GM12878 (cell line): Measurements from ENCODE around the gene MCEMP1. TPM values are rescaled to one million over a fixed set of nuclear protein-coding genes. Genes with fewer than 3 reads are reported as not detected.

Experiments
- ATAC-seq: fragments of 200-7000 bp; cut with Tn5 transposase; 3 replicates; pipeline ENCODE4 v1.9.1; 2020; ENCODE audit warnings: mild to moderate bottlenecking, moderate library complexity
- BruUV-seq: library from RNA; stranded (reverse); fragments of 400-500 nt; replicated peaks from 2 replicates; lab custom pipeline; 2021; lab: Mats Ljungman, UMichigan
- CTCF ChIA-PET: fragments of 300-600 bp; sonication (Branson Sonifier 250); formaldehyde crosslinking; extraction: SDS; loops from one replicate; lab custom pipeline; 2021; ENCODE audit warnings: inconsistent platforms; lab: Yijun Ruan, JAX
- POLR2A ChIA-PET: fragments of 350-600 bp; formaldehyde crosslinking; extraction: SDS; loops from one replicate; lab custom pipeline; 2021; ENCODE audit warnings: inconsistent platforms; lab: Charles Lee
- RAD21 ChIA-PET: fragments of 300-600 bp; sonication (Branson Sonifier 250); formaldehyde crosslinking; loops from one replicate; lab custom pipeline; 2023; ENCODE audit warnings: antibody characterized with exemption; ENCODE audit not compliant: unreplicated experiment; lab: Charles Lee
- SMC1A ChIA-PET: fragments of 300-600 bp; sonication (Branson Sonifier 250); formaldehyde crosslinking; loops from one replicate; lab custom pipeline; 2023; ENCODE audit not compliant: unreplicated experiment, uncharacterized antibody; lab: Charles Lee
- DNase-seq: peaks from one replicate; pipeline ENCODE4 v3.0.0-alpha.2; 2011; ENCODE audit warnings: low read depth, low spot score
- FAIRE-seq: peaks from 3 replicates; lab custom pipeline; 2011; peaks lifted over from hg19 to GRCh38; lab: Jason Lieb, UNC
- H2AFZ ChIP-seq: 2 replicates; pipeline ENCODE4 v1.6.0; 2011; ENCODE audit warnings: low read depth, low read length, control low read depth; ENCODE audit not compliant: control insufficient read depth
- H3K27ac ChIP-seq: 2 replicates; pipeline ENCODE4 v1.5.1; 2011; ENCODE audit warnings: control low read depth; ENCODE audit not compliant: control insufficient read depth, insufficient read depth
- H3K27me3 ChIP-seq, 2 experiments: replicated peaks in 1 of 2; 2 replicates each; pipeline versions ENCODE4 v1.6.0 to v1.6.1; 2011; ENCODE audit warnings: low read length in 1 of 2; ENCODE audit not compliant: control insufficient read depth in 2 of 2, insufficient read depth in 2 of 2
- H3K36me3 ChIP-seq, 2 experiments: 2 replicates each; pipeline ENCODE4 v1.5.1; 2011; ENCODE audit warnings: low read length in 1 of 2; ENCODE audit not compliant: control insufficient read depth in 2 of 2, insufficient read depth in 2 of 2
- H3K4me1 ChIP-seq: 2 replicates; pipeline ENCODE4 v1.6.1; 2011; ENCODE audit warnings: mild to moderate bottlenecking, low read length, moderate library complexity, mixed read lengths; ENCODE audit not compliant: control insufficient read depth, insufficient read depth
- H3K4me2 ChIP-seq: 2 replicates; pipeline ENCODE4 v1.6.0; 2011; ENCODE audit warnings: control low read depth; ENCODE audit not compliant: control insufficient read depth, insufficient read depth
- H3K4me3 ChIP-seq: fragments of 200-600 bp; sonication (generic); 2 replicates; pipeline ENCODE4 v1.5.1; 2016
- H3K79me2 ChIP-seq: 2 replicates; pipeline ENCODE4 v1.6.0; 2011; ENCODE audit warnings: low read length; ENCODE audit not compliant: control insufficient read depth, insufficient read depth
- H3K9ac ChIP-seq: 2 replicates; pipeline ENCODE4 v1.8.0; 2011; ENCODE audit warnings: low read length, control low read depth, mixed read lengths; ENCODE audit not compliant: control insufficient read depth, insufficient read depth
- H3K9me3 ChIP-seq: replicated peaks from 3 replicates; pipeline ENCODE4 v1.5.1; 2011; ENCODE audit warnings: mild to moderate bottlenecking, low read length; ENCODE audit not compliant: control insufficient read depth, insufficient read depth
- H4K20me1 ChIP-seq: 2 replicates; pipeline ENCODE4 v1.6.0; 2011; ENCODE audit not compliant: control insufficient read depth, insufficient read depth
- CBX5 ChIP-seq: sonication (generic); IDR thresholded peaks from 2 replicates; pipeline ENCODE4 v1.6.1; 2016; ENCODE audit warnings: low read depth, moderate library complexity, mild to moderate bottlenecking, inconsistent platforms
- RB1 ChIP-seq: fragments of 450-650 bp; formaldehyde crosslinking; IDR thresholded peaks from 2 replicates; pipeline ENCODE4 v1.6.1; 2017; ENCODE audit warnings: mild to moderate bottlenecking, borderline replicate concordance
- SP1 ChIP-seq: IDR thresholded peaks from one replicate; pipeline ENCODE4 v1.6.1; 2011; ENCODE audit warnings: low read depth, low read length
- TCF3 ChIP-seq: IDR thresholded peaks from 2 replicates; pipeline ENCODE4 v1.6.1; 2012; ENCODE audit warnings: low read depth, mild to moderate bottlenecking, low read length, borderline replicate concordance; ENCODE audit not compliant: insufficient read depth
- WGBS: methylation state at CpG from one replicate; pipeline ENCODE4 v1.1.6; 2016; ENCODE audit warnings: low lambda C conversion rate; ENCODE audit not compliant: insufficient replicate concordance, insufficient coverage; ENCODE audit errors: missing lambda C conversion rate; 5-methylcytosine and 5-hydroxymethylcytosine counted together
- in situ Hi-C: fragments of 300-500 bp; cut with MboI; formaldehyde crosslinking; loops from 9 replicates; pipeline ENCODE4 v1.14.3; 2018; ENCODE audit warnings: mixed read lengths
- intact Hi-C: fragments of 100-400 bp; cut with micrococcal nuclease; formaldehyde crosslinking; loops from one replicate; pipeline ENCODE4 v1.14.2; 2022; ENCODE audit not compliant: unreplicated experiment
- polyA plus RNA-seq, 11 experiments: library from polyadenylated mRNA; depleted of rRNA in 4 of 11; unstranded in 6 of 11; stranded (reverse) in 5 of 11; fragments of >200 nt; fragmentation: Nextera tagmentation in 4 of 11; fragmentation: Illumina TruSeq in 1 of 11; extraction: Ambion mirVana in 4 of 11; extraction: Trizol in 1 of 11; gene quantifications; 1 replicate in 1 of 11; 2 replicates in 10 of 11; pipeline versions ENCODE4 v1.2.1 to v1.2.3, GENCODE V29; 2011 to 2016; ENCODE audit warnings: inconsistent platforms in 2 of 11, missing spikeins in 2 of 11, low read depth in 1 of 11
- total RNA-seq, 4 experiments: library from RNA; depleted of rRNA in 3 of 4; stranded (reverse); fragments of >200 nt in 3 of 4; fragmentation: Illumina TruSeq in 1 of 4; extraction: Trizol in 1 of 4; gene quantifications; 2 replicates each; pipeline versions ENCODE4 v1.2.1 to v1.2.3, GENCODE V29; 2013 to 2021
- TF ChIP-seq, protein P1 (sequence below): fragments of 150-350 bp; IDR thresholded peaks from 2 replicates; pipeline ENCODE4 v1.6.1; 2014; ENCODE audit warnings: mild to moderate bottlenecking, low read depth, low read length

The MCEMP1 gene
- total and polyA plus RNA-seq, 10 of the 15 experiments (the other 5 are each of a cell fraction or from before 2014, with no cell fraction given) = 0.08 to 0.55 (median 0.26) TPM; not detected in 1

GRCh38 chr19:7647156-7647555, 29.7 kb upstream of the MCEMP1 start:
- no peaks in the 10 kb centered on the region for H4K20me1 ChIP-seq
- H2AFZ ChIP-seq = no peak overlapping the region
- H3K27me3 ChIP-seq = no peaks in the 10 kb centered on the region; a peak in 1 of 4 replicates
- ChIA-PET SMC1A (no interaction called here), POLR2A (no interaction called here), CTCF (no interaction called here), RAD21 (no interaction called here)
- FAIRE-seq (no peak), DNase-seq (no peak), ATAC-seq (no peak)
- H3K9me3 ChIP-seq = no peaks in the 10 kb centered on the region; the same call in 2 of the 3 replicates
- no peaks in the 10 kb centered on the region; a peak in 3 of 4 replicates for H3K36me3 ChIP-seq
- H3K4me1 ChIP-seq = peaks cover 3% of the 10 kb centered on the region
- in situ Hi-C loops (no loop called here), intact Hi-C loops (no loop called here)
- no TSS peak for BruUV-seq
- no peak overlapping the region for H3K4me3 ChIP-seq
- H3K4me2 ChIP-seq = no peak overlapping the region
- no peak for TF ChIP-seq CBX5
- no peak for TF ChIP-seq TCF3
- TF ChIP-seq SP1 = no peak
- TF ChIP-seq RB1 = no peak
- TF ChIP-seq, protein P1, sequence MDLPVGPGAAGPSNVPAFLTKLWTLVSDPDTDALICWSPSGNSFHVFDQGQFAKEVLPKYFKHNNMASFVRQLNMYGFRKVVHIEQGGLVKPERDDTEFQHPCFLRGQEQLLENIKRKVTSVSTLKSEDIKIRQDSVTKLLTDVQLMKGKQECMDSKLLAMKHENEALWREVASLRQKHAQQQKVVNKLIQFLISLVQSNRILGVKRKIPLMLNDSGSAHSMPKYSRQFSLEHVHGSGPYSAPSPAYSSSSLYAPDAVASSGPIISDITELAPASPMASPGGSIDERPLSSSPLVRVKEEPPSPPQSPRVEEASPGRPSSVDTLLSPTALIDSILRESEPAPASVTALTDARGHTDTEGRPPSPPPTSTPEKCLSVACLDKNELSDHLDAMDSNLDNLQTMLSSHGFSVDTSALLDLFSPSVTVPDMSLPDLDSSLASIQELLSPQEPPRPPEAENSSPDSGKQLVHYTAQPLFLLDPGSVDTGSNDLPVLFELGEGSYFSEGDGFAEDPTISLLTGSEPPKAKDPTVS = no peak
- H3K9ac ChIP-seq = no peak overlapping the region
- no peaks in the 10 kb centered on the region for H3K79me2 ChIP-seq
- WGBS = 92% methylated on average over 23 of the region's 26 CpGs
- H3K27ac ChIP-seq = no peak overlapping the region
